ENCODE results near the gene TBC1D16.

DNA sequence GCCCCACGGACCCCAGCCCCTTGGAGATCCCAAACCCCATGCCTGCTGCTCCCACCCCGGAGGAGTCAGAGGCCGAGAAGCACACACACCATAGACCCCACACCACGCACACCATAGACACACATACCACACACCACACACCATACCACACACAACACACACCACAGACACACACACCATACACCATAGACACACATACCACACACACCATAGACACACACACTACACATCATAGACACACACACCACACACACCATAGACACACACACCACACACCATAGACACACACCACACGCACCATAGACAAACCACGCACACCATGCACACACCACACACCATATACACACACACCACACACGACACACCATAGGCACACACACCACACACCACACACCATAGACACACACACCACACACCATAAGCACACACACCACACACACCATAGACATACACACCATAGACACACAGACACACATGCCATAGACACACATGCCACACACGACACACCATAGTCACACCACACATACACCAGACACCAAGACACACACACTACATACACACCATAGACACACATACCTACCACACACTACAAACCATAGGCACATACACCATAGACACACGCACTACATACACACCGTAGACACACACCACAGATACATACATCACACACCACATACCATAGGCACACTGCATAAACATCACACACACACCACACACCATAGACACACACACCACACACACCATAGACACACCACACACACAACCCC is 11.3 kb downstream of the TBC1D16 start:
- TF ChIP-seq POLR2AphosphoS5 (IDR thresholded peaks at IDR 0.05; ENCODE audit: low read depth, low read length) (no peak), POLR2A (IDR thresholded peaks at IDR 0.05; ENCODE audit: low read depth, low read length) (no peak), SPI1 (IDR thresholded peaks at IDR 0.05; ENCODE audit: low read depth, low read length) (no peak), PAX5 (IDR thresholded peaks at IDR 0.05; ENCODE audit: insufficient read depth, low read length, severe bottlenecking) (no peak), TAF1 (IDR thresholded peaks at IDR 0.05; ENCODE audit: low read depth, low read length) (no peak)

All from GM12891 (cell line).